Adrenal gland (tissue), 12 donors: ENCODE measurements around the gene ABI1. TPM values are rescaled to one million over a fixed set of nuclear protein-coding genes. Genes with fewer than 3 reads are reported as not detected.

Experiments
- DNase-seq, 7 donors: peaks; one replicate each; pipeline ENCODE4 v3.0.0-alpha.2; 2019 to 2020
- H3K27ac ChIP-seq, 5 donors: fragments of 200-600 bp; sonication (generic) in 4 of 5; 1 replicate in 3 of 5; 2 replicates in 2 of 5; pipeline versions ENCODE4 v1.5.1 to v1.8.0; 2016 to 2020; ENCODE audit warnings: mild to moderate bottlenecking in 1 of 5
- H3K27me3 ChIP-seq: fragments of 200-600 bp; 2 replicates; pipeline ENCODE4 v1.8.0; 2021
- H3K36me3 ChIP-seq, 2 donors: fragments of 200-600 bp; replicated peaks in 1 of 2; 1 replicate in 1 of 2; 2 replicates in 1 of 2; pipeline versions ENCODE4 v1.5.1 to v1.8.0; 2018 to 2022
- H3K4me1 ChIP-seq, 2 donors: fragments of 200-600 bp; replicated peaks in 1 of 2; 1 replicate in 1 of 2; 2 replicates in 1 of 2; pipeline versions ENCODE4 v1.5.1 to v1.8.0; 2018 to 2021
- H3K4me3 ChIP-seq, 4 donors: fragments of 200-600 bp; sonication (generic) in 3 of 4; one replicate each; pipeline ENCODE4 v1.5.1; 2016 to 2018
- H3K9me3 ChIP-seq, 3 donors: fragments of 200-600 bp; sonication (generic) in 1 of 3; replicated peaks in 1 of 3; 1 replicate in 2 of 3; 2 replicates in 1 of 3; pipeline versions ENCODE4 v1.5.1 to v1.8.0; 2016 to 2021
- CTCF ChIP-seq, 6 experiments: fragments of 450-650 bp in 4 of 6; fragments of 200-600 bp in 2 of 6; sonication (generic) in 1 of 6; IDR thresholded peaks; 1 replicate in 5 of 6; 2 replicates in 1 of 6; pipeline versions ENCODE4 v1.5.1 to v1.8.0; 2016 to 2021; ENCODE audit warnings: antibody characterized with exemption in 6 of 6, mild to moderate bottlenecking in 2 of 6, moderate library complexity in 1 of 6
- POLR2A ChIP-seq, 2 donors: fragments of 450-650 bp; IDR thresholded peaks; one replicate each; pipeline ENCODE4 v1.6.1; 2017; ENCODE audit warnings: antibody characterized with exemption in 2 of 2, mild to moderate bottlenecking in 2 of 2, moderate library complexity in 1 of 2
- WGBS, 4 donors: extraction: QIAGEN DNeasy Blood & Tissue Kit in 2 of 4; methylation state at CpG; one replicate each; pipeline versions ENCODE4 v1.1.5 to v1.1.7; 2013 to 2017; 5-methylcytosine and 5-hydroxymethylcytosine counted together
- intact Hi-C, 2 donors: fragments of 100-400 bp; cut with DNase I; formaldehyde crosslinking; loops; one replicate each; pipeline versions ENCODE4 v1.14.1 to v1.15.0; 2022 to 2023
- polyA plus RNA-seq, 3 donors: library from polyadenylated mRNA; stranded (reverse); fragments of 200-250 nt in 2 of 3; fragments of 350-450 nt in 1 of 3; fragmentation: Illumina TruSeq in 1 of 3; extraction: RNeasy Lipid Tissue Mini Kit (QIAGEN cat#74804) in 1 of 3; gene quantifications; one replicate each; pipeline ENCODE4 v1.2.3, GENCODE V29; 2013 to 2014
- total RNA-seq, 9 donors: library from RNA; depleted of rRNA in 4 of 9; stranded (reverse); fragments of >200 nt in 4 of 9; fragments of 120-200 nt in 1 of 9; fragmentation: NEBNext Ultra II Directional in 1 of 9; extraction: Animal tissue kit (Norgen Biotek cat#: 25700) in 1 of 9; gene quantifications; one replicate each; pipeline versions ENCODE4 v1.1.0 to v1.2.4, GENCODE V29; 2013 to 2023
- donor health status: healthy with polysubstance abuse.
- donor health status: Bipolar disorder and iron deficiency.
- donor health status: DM: yes; HTN: yes; CAD: no.
- donor health status: DM: no; HTN: no; CAD: no.
- donor health status: DM: no; HTN: no; CAD: no.
- donor health status: DM: yes; HTN: yes; CAD: no.

Gene ABI1
- total and polyA plus RNA-seq, 12 donors: 13.3 to 38.9 (median 31.1) TPM

GRCh38 chr10:26835025-26835424 lies 25.7 kb downstream of the ABI1 start:
- Histone ChIP-seq H3K27me3 (no peaks in the 10 kb centered on the region), H3K36me3 (no peaks in the 10 kb centered on the region), H3K9me3 (no peaks in the 10 kb centered on the region), H3K27ac (no peak overlapping the region), H3K4me3 (no peak overlapping the region), H3K4me1 (peaks cover 0 to 11% of the 10 kb centered on the region in 2 donors)
- no peak for DNase-seq
- TF ChIP-seq POLR2A (IDR thresholded peaks at IDR 0.05): no peak
- no peak for TF ChIP-seq CTCF (IDR thresholded peaks at IDR 0.05)
- intact Hi-C loops: no loop called here
- 92 to 100% (median 99%) methylated on average over 2 of the region's 2 CpGs for WGBS, 4 donors

GRCh38 chr10:26832960-26833359 lies 27.8 kb downstream of the ABI1 start:
- DNase-seq: no peak
- Histone ChIP-seq H3K4me3 (no peak overlapping the region), H3K9me3 (no peaks in the 10 kb centered on the region), H3K27me3 (no peaks in the 10 kb centered on the region), H3K4me1 (peaks cover 0 to 8% of the 10 kb centered on the region in 2 donors), H3K36me3 (no peaks in the 10 kb centered on the region), H3K27ac (no peak overlapping the region)
- 71 to 84% (median 78%) methylated on average over 2 of the region's 2 CpGs for WGBS, 4 donors
- TF ChIP-seq CTCF (IDR thresholded peaks at IDR 0.05) (no peak), POLR2A (IDR thresholded peaks at IDR 0.05) (no peak)
- intact Hi-C loops: no loop called here

DNA sequence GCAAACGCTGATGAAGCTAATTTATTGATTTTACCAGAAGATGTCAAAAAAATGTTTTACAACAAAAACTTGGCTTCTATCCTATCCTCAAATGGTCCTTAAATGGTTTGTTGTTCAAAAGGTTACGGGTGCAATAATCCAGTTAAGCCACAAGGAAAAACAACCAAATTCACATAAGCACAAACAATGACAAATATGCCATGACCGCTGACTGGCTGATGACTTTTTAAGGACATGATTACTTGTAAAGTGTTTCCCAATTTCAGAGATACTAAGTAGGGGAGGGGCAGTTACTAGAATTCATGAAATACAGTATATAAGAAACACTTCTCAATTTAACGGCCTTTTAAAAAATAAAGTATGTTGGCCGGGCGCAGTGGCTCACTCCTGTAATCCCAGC lies 28.8 kb downstream of the ABI1 start:
- DNase-seq: no peak
- Histone ChIP-seq H3K36me3 (no peaks in the 10 kb centered on the region), H3K4me1 (peaks cover 0 to 8% of the 10 kb centered on the region in 2 donors), H3K27ac (no peak overlapping the region), H3K9me3 (no peaks in the 10 kb centered on the region), H3K4me3 (no peak overlapping the region), H3K27me3 (no peaks in the 10 kb centered on the region)
- WGBS, 4 donors: 81 to 88% (median 84%) methylated on average over 6 of the region's 6 CpGs
- no peak for TF ChIP-seq CTCF (IDR thresholded peaks at IDR 0.05)
- no peak for TF ChIP-seq POLR2A (IDR thresholded peaks at IDR 0.05)
- intact Hi-C loops: no loop called here

DNA sequence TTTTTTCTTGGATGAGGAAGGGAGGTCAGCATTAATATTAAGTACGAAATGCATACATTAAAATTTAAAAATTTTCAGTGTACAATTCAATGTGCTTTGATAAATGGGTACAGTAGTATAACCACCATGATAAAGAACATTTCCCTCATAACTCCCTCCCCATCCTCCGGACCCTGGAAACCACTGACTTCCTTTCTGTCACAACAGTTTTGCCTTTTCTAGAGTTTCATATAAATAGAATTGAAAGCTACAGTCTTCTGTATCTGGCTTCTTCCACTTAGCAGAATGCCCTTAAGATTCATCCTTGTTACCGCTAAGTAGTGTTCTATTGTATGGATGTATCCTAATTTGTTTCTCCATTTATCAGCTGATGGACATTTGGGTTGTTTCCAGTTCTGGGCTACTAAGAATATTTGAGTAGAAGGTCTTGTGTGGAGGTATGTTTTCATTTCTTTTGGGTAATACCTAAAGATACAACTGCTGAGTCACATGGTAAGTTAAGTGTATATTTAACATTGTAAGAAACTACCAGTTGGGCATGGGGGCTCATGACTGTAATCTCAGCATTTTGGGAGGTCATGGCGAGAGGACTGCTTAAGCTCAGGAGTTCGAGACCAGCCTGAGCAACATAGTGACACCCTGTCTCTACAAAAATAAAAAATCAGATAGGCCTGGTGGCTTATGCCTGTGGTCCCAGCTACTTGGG lies 30.8 kb downstream of the ABI1 start:
- H3K9me3 ChIP-seq: no peaks in the 10 kb centered on the region
- no peak for DNase-seq
- intact Hi-C loops: no loop called here
- H3K4me1 ChIP-seq: peaks cover 0 to 8% of the 10 kb centered on the region in 2 donors
- WGBS, 4 donors: 88 to 93% (median 90%) methylated on average over 5 of the region's 5 CpGs
- no peak overlapping the region for H3K27ac ChIP-seq
- no peaks in the 10 kb centered on the region for H3K27me3 ChIP-seq
- no peaks in the 10 kb centered on the region for H3K36me3 ChIP-seq
- H3K4me3 ChIP-seq: no peak overlapping the region
- no peak for TF ChIP-seq CTCF (IDR thresholded peaks at IDR 0.05)
- no peak for TF ChIP-seq POLR2A (IDR thresholded peaks at IDR 0.05)
